Natural killer cell (primary cell): ENCODE results near the gene PNMA8C. TPM values are rescaled to one million over a fixed set of nuclear protein-coding genes. Genes with fewer than 3 reads are reported as not detected.
"Not testable (repeated sequence)": the region's sequence is repeated elsewhere in the genome, so short reads cannot be mapped to it uniquely, and the experiment has no call there.

ENCODE experiments used
- ATAC-seq, 3 donors: fragments of 150-1000 bp in 2 of 3; fragments of 200-7000 bp in 1 of 3; cut with Tn5 transposase; 1 replicate in 1 of 3; 2 replicates in 2 of 3; pipeline ENCODE4 v1.10.0; 2021; ENCODE audit warnings: mild to moderate bottlenecking in 2 of 3, moderate library complexity in 2 of 3
- DNase-seq, 2 donors: peaks; one replicate each; pipeline versions ENCODE4 v3.0.0 to v3.0.0-alpha.2; 2013 to 2021; ENCODE audit warnings: mixed read lengths in 1 of 2
- H3K27ac ChIP-seq: one replicate; pipeline ENCODE4 v1.5.1; 2013; ENCODE audit warnings: mild to moderate bottlenecking, low read length
- H3K27me3 ChIP-seq: one replicate; pipeline ENCODE4 v1.6.1; 2013; ENCODE audit warnings: low read length; ENCODE audit not compliant: control insufficient read depth, insufficient read depth
- H3K36me3 ChIP-seq: one replicate; pipeline ENCODE4 v1.6.1; 2013; ENCODE audit warnings: low read length; ENCODE audit not compliant: control insufficient read depth, insufficient read depth
- H3K4me1 ChIP-seq: one replicate; pipeline ENCODE4 v1.6.1; 2013; ENCODE audit warnings: low read length; ENCODE audit not compliant: control insufficient read depth, insufficient read depth
- H3K4me3 ChIP-seq: one replicate; pipeline ENCODE4 v1.5.1; 2013; ENCODE audit warnings: low read length
- H3K9me3 ChIP-seq: one replicate; pipeline ENCODE4 v1.6.1; 2013; ENCODE audit warnings: low read length; ENCODE audit not compliant: control insufficient read depth, insufficient read depth
- H3K27ac Mint-ChIP-seq, 2 donors: one replicate each; pipeline ENCODE4 v1.8.0; 2022; ENCODE audit warnings: mild to moderate bottlenecking in 2 of 2, mixed read lengths in 2 of 2, moderate library complexity in 1 of 2
- H3K27me3 Mint-ChIP-seq, 2 donors: one replicate each; pipeline ENCODE4 v1.8.0; 2022; ENCODE audit warnings: low read depth in 2 of 2, mixed read lengths in 2 of 2
- H3K36me3 Mint-ChIP-seq: one replicate; pipeline ENCODE4 v1.8.0; 2022; ENCODE audit warnings: mixed read lengths
- H3K4me1 Mint-ChIP-seq, 2 donors: one replicate each; pipeline ENCODE4 v1.8.0; 2022; ENCODE audit warnings: mixed read lengths in 2 of 2
- H3K4me3 Mint-ChIP-seq: one replicate; pipeline ENCODE4 v1.8.0; 2022; ENCODE audit warnings: mild to moderate bottlenecking, moderate library complexity, mixed read lengths
- H3K9me3 Mint-ChIP-seq, 2 donors: one replicate each; pipeline ENCODE4 v1.8.0; 2022; ENCODE audit warnings: mixed read lengths in 2 of 2
- WGBS: methylation state at CpG from one replicate; pipeline ENCODE4 v1.1.7; 2013; ENCODE audit warnings: missing lambda C conversion rate; ENCODE audit not compliant: insufficient coverage; 5-methylcytosine and 5-hydroxymethylcytosine counted together
- intact Hi-C: fragments of 100-400 bp; cut with micrococcal nuclease; formaldehyde crosslinking; loops from one replicate; pipeline ENCODE4 v1.14.2; 2022
- total RNA-seq, 4 donors: library from RNA; stranded (reverse); fragments of 120-200 nt in 1 of 4; gene quantifications; one replicate each; pipeline versions ENCODE4 v1.2.3 to v1.2.4, GENCODE V29; 2013 to 2022
- TF ChIP-seq, protein P1 (sequence below): fragments of 200-600 bp; IDR thresholded peaks from one replicate; pipeline ENCODE4 v1.8.0; 2022; ENCODE audit warnings: antibody characterized with exemption

The PNMA8C gene
- total RNA-seq, 3 donors from 2014 or later (not counting 1 experiment from before 2014, with no cell fraction given): 0.55 to 1.2 (median 0.87) TPM

DNA sequence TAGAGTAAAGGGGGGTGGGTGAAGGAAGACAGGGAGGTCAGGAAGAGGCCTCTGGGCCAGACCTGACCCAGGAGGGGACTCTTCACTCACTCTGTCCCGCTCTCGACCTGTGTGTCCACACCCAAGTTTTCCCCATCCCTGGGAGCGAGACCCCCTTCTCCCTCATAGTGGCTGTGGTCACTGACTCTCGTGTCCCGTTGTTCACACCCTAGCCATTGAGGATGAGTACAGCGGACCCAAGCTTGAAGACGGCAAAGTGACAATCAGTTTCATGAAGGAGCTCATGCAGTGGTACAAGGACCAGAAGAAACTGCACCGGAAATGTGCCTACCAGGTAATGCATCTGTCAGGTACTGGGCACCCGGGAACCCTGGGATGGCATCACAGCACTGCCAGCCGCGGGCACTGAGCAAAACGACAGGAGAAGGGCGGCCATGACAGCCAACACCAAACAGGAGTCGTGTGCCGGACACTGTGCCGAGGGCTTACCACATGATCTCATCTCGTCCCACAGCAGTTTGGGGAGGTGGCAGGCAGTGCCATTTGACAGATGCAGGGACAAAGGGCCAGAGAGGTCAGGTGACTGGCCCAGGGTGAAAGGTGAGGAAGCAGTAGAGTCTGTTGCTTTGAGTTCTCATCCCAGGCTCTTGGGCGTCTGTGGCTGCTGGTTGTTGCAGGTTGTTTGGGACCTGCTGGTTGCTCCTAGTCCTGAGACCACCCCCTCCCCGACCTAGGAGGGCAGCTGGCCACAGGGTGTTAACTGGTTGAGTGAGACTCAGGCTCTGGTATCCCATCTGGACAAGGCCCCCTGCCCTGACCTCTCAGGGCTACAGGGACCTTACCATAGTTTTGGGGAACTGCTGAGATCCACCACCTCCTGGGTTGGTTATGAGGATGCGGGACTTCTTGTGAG lies 52.2 kb downstream of the PNMA8C start:
- no peaks in the 10 kb centered on the region for H3K27me3 ChIP-seq
- TF ChIP-seq, protein P1, sequence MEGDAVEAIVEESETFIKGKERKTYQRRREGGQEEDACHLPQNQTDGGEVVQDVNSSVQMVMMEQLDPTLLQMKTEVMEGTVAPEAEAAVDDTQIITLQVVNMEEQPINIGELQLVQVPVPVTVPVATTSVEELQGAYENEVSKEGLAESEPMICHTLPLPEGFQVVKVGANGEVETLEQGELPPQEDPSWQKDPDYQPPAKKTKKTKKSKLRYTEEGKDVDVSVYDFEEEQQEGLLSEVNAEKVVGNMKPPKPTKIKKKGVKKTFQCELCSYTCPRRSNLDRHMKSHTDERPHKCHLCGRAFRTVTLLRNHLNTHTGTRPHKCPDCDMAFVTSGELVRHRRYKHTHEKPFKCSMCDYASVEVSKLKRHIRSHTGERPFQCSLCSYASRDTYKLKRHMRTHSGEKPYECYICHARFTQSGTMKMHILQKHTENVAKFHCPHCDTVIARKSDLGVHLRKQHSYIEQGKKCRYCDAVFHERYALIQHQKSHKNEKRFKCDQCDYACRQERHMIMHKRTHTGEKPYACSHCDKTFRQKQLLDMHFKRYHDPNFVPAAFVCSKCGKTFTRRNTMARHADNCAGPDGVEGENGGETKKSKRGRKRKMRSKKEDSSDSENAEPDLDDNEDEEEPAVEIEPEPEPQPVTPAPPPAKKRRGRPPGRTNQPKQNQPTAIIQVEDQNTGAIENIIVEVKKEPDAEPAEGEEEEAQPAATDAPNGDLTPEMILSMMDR: no peak
- H3K4me3 ChIP-seq: no peak overlapping the region
- H3K4me1 ChIP-seq: peaks cover 19% of the 10 kb centered on the region
- no peaks in the 10 kb centered on the region for H3K9me3 Mint-ChIP-seq
- no peak overlapping the region for H3K4me3 Mint-ChIP-seq
- 98% methylated on average over 20 of the region's 20 CpGs for WGBS
- H3K27me3 Mint-ChIP-seq: no peaks in the 10 kb centered on the region
- DNase-seq (no peak), ATAC-seq (no peak)
- peak overlapping the region in 1 of 2 donors; percentile 47 for H3K27ac Mint-ChIP-seq
- H3K9me3 ChIP-seq: no peaks in the 10 kb centered on the region
- H3K4me1 Mint-ChIP-seq: peaks cover 14 to 39% of the 10 kb centered on the region in 2 donors
- no peak overlapping the region for H3K27ac ChIP-seq
- intact Hi-C loops: no loop called here
- peaks cover 18% of the 10 kb centered on the region for H3K36me3 Mint-ChIP-seq
- peaks cover 48% of the 10 kb centered on the region for H3K36me3 ChIP-seq

DNA sequence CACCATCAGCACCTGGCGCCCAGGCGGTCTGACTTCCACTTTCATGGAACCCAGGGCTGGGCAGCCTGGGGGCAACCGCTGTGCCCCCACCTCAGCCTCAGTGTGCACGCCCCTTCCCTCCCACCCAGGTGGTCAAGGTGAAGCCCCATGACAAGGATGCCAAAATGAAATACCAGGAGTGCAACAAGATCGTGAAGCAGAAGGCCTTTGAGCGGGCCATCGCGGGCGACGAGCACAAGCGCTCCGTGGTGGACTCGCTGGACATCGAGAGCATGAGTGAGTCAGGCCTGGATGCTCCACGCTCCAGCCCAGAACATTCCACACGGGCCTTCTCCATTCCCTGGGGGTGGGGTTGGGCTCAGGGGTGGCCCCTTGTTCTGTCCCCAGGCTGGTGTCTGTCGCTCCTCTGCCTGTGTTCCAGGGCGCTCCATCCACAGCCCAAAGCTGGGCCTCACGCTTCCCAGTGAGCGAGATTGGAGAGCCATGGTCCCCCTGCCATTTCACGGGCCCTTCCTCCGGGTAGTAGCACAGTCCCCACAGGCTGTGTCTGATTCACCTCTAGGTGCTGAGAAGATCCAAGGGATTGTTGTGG lies 53.2 kb downstream of the PNMA8C start:
- Mint-ChIP-seq H3K27ac (peak overlapping the region in 1 of 2 donors; percentile 47), H3K4me1 (peaks cover 23 to 48% of the 10 kb centered on the region in 2 donors), H3K36me3 (peaks cover 12% of the 10 kb centered on the region)
- H3K4me3 Mint-ChIP-seq, H3K27me3 ChIP-seq, H3K9me3 Mint-ChIP-seq, DNase-seq, ATAC-seq, H3K27ac ChIP-seq, H3K9me3 ChIP-seq, H3K27me3 Mint-ChIP-seq, intact Hi-C loops, H3K4me3 ChIP-seq: not testable (repeated sequence)
- 94% methylated on average over 22 of the region's 22 CpGs for WGBS
- peaks cover 26% of the 10 kb centered on the region for H3K4me1 ChIP-seq
- H3K36me3 ChIP-seq: peaks cover 44% of the 10 kb centered on the region

Other genes with a start within 250 kb of the PNMA8C start
- gene IGFL1, start 199.2 kb downstream of the PNMA8C start, total RNA-seq: not detected
- not detected for gene HIF3A, start 131.9 kb downstream of the PNMA8C start, total RNA-seq
- 100 to 1,000 TPM in 1 of 3 donors, 10 to 100 TPM in 2; 95.4 to 106 (median 98.4) TPM for gene PPP5C, start 81.8 kb downstream of the PNMA8C start, total RNA-seq
- not detected for gene CCDC8, start 15.4 kb downstream of the PNMA8C start, total RNA-seq
- gene PNMA8A, start 42.6 kb upstream of the PNMA8C start, total RNA-seq: not detected
- gene PNMA8B, start 66.9 kb upstream of the PNMA8C start, total RNA-seq: under 1 TPM in 2 of 3 donors, not detected in 1; 0.08 to 0.09 TPM
- 100 to 1,000 TPM; 218 to 272 (median 235) TPM for gene CALM3, start 172.4 kb upstream of the PNMA8C start, total RNA-seq
- gene PTGIR, start 196.2 kb upstream of the PNMA8C start, total RNA-seq: 1 to 10 TPM in 2 of 3 donors, under 1 TPM in 1; 0.75 to 1.4 (median 1.0) TPM
- not detected for gene GNG8, start 207.3 kb upstream of the PNMA8C start, total RNA-seq
- under 1 TPM in 2 of 3 donors, not detected in 1; 0.14 to 0.20 TPM for gene DACT3, start 232.2 kb upstream of the PNMA8C start, total RNA-seq